ENCODE results near the gene DCAF11. TPM values are rescaled to one million over a fixed set of nuclear protein-coding genes. Genes with fewer than 3 reads are reported as not detected.

Gene DCAF11
- polyA plus RNA-seq, 3 donors = 45.6 to 56.6 (median 48.8) TPM

DNA sequence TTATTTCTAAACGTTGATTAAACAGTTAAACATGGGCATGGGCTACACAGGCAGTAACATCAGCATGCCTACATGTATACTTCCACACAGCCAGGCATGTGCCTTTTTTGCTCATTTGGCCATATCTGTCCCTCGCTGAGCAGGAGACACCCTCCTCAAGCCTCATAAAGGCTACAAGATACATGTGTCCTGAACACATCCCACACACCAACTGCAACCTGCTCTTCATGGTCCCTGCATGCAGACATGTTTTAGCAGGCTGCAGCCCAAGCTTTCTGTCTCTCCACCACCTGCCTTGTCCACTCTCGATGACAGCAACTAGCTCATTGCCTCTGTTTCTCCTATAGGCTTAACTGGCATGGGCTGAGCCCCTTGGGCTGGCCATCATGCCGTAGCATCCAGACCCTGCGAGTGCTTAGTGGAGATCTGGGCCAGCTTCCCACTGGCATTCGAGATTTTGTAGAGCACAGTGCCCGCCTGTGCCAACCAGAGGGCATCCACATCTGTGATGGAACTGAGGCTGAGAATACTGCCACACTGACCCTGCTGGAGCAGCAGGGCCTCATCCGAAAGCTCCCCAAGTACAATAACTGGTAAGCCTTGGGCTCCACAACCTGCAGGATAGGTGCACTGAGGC is 17.9 kb upstream of the DCAF11 start:
- Histone ChIP-seq H2AFZ (ENCODE audit: insufficient read depth, low read depth, low read length, poor library complexity, severe bottlenecking) (no peak overlapping the region), H3K79me2 (ENCODE audit: insufficient read depth, low read length) (peaks cover 34% of the 10 kb centered on the region), H3K27ac (ENCODE audit: low read depth in 1 of 2, low read length in 2 of 2) (no peak overlapping the region), H4K20me1 (ENCODE audit: insufficient read depth, low read length) (peaks cover 20% of the 10 kb centered on the region), H3K27me3 (ENCODE audit: control insufficient read depth in 2 of 2, insufficient read depth in 2 of 2, low read length in 2 of 2) (no peaks in the 10 kb centered on the region), H3K4me1 (ENCODE audit: control insufficient read depth in 1 of 2, insufficient read depth in 2 of 2, low read length in 2 of 2) (peaks cover 55 to 67% of the 10 kb centered on the region in 2 donors), H3K4me2 (replicated peaks; ENCODE audit: extremely low read depth, low read length, poor library complexity, severe bottlenecking) (no peak overlapping the region), H3K9me3 (replicated peaks in 1 of 2; ENCODE audit: control insufficient read depth in 1 of 2, insufficient read depth in 1 of 2, low read length in 2 of 2) (no peaks in the 10 kb centered on the region), H3K36me3 (replicated peaks in 1 of 2; ENCODE audit: control insufficient read depth in 1 of 2, insufficient read depth in 2 of 2, low read length in 2 of 2) (peaks cover 22 to 42% of the 10 kb centered on the region in 2 donors), H3K9ac (ENCODE audit: insufficient read depth, low read length, poor library complexity, severe bottlenecking) (no peak overlapping the region), H3K4me3 (replicated peaks in 1 of 3; ENCODE audit: low read depth in 2 of 3, low read length in 3 of 3) (no peak overlapping the region)
- no peak for DNase-seq
- Mint-ChIP-seq H3K36me3 (peaks cover 29 to 44% of the 10 kb centered on the region in 2 donors), H3K4me3 (no peak overlapping the region), H3K27me3 (ENCODE audit: low read depth in 3 of 3) (peaks cover 0 to 2% (median 1%) of the 10 kb centered on the region in 3 donors), H3K4me1 (peaks cover 57% of the 10 kb centered on the region), H3K9me3 (peaks cover 0 to 3% (median 0%) of the 10 kb centered on the region in 7 donors), H3K27ac (peak overlapping the region in 2 of 7 donors; percentile 13 to 54)
- TF ChIP-seq, protein P1, sequence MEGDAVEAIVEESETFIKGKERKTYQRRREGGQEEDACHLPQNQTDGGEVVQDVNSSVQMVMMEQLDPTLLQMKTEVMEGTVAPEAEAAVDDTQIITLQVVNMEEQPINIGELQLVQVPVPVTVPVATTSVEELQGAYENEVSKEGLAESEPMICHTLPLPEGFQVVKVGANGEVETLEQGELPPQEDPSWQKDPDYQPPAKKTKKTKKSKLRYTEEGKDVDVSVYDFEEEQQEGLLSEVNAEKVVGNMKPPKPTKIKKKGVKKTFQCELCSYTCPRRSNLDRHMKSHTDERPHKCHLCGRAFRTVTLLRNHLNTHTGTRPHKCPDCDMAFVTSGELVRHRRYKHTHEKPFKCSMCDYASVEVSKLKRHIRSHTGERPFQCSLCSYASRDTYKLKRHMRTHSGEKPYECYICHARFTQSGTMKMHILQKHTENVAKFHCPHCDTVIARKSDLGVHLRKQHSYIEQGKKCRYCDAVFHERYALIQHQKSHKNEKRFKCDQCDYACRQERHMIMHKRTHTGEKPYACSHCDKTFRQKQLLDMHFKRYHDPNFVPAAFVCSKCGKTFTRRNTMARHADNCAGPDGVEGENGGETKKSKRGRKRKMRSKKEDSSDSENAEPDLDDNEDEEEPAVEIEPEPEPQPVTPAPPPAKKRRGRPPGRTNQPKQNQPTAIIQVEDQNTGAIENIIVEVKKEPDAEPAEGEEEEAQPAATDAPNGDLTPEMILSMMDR (IDR thresholded peaks at IDR 0.05) = no peak
- WGBS (ENCODE audit: insufficient coverage) = 99% methylated on average over 8 of the region's 8 CpGs
- intact Hi-C loops (cut with micrococcal nuclease) = no loop called here

DNA sequence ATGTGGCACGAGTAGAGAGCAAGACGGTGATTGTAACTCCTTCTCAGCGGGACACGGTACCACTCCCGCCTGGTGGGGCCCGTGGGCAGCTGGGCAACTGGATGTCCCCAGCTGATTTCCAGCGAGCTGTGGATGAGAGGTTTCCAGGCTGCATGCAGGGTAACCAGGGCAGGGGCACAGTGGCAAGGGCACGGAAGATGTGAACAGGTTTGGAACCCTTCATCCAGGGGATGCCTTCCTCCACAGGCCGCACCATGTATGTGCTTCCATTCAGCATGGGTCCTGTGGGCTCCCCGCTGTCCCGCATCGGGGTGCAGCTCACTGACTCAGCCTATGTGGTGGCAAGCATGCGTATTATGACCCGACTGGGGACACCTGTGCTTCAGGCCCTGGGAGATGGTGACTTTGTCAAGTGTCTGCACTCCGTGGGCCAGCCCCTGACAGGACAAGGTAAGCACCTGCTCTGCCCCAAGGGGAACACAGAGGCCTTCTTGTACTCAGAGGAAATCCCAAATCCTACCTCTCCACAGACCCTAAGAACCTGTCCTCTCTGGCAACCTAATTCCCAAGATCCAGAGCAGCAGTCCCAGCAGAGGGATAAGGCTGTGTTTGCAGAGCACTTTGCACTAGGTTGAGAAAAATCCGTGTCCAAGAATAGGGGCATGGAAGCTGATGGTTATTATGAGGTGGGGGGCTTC is 16.2 kb upstream of the DCAF11 start:
- TF ChIP-seq, protein P1 (IDR thresholded peaks at IDR 0.05) = no peak

More for the DNA sequence above, 16.2 kb upstream of the DCAF11 start:
- Histone ChIP-seq H3K4me3 (replicated peaks in 1 of 3; ENCODE audit: low read depth in 2 of 3, low read length in 3 of 3) (no peak overlapping the region), H3K36me3 (replicated peaks in 1 of 2; ENCODE audit: control insufficient read depth in 1 of 2, insufficient read depth in 2 of 2, low read length in 2 of 2) (peaks cover 32 to 58% of the 10 kb centered on the region in 2 donors), H3K9me3 (replicated peaks in 1 of 2; ENCODE audit: control insufficient read depth in 1 of 2, insufficient read depth in 1 of 2, low read length in 2 of 2) (no peaks in the 10 kb centered on the region), H3K79me2 (ENCODE audit: insufficient read depth, low read length) (peaks cover 34% of the 10 kb centered on the region), H3K9ac (ENCODE audit: insufficient read depth, low read length, poor library complexity, severe bottlenecking) (no peak overlapping the region), H2AFZ (ENCODE audit: insufficient read depth, low read depth, low read length, poor library complexity, severe bottlenecking) (no peak overlapping the region), H3K27me3 (ENCODE audit: control insufficient read depth in 2 of 2, insufficient read depth in 2 of 2, low read length in 2 of 2) (no peaks in the 10 kb centered on the region), H4K20me1 (ENCODE audit: insufficient read depth, low read length) (peaks cover 20% of the 10 kb centered on the region), H3K4me2 (replicated peaks; ENCODE audit: extremely low read depth, low read length, poor library complexity, severe bottlenecking) (no peak overlapping the region), H3K4me1 (ENCODE audit: control insufficient read depth in 1 of 2, insufficient read depth in 2 of 2, low read length in 2 of 2) (peaks cover 42 to 53% of the 10 kb centered on the region in 2 donors), H3K27ac (ENCODE audit: low read depth in 1 of 2, low read length in 2 of 2) (peak overlapping the region in 1 of 2 donors; percentile 40)
- H3K9me3 Mint-ChIP-seq = peaks cover 0 to 3% (median 0%) of the 10 kb centered on the region in 7 donors
- 96% methylated on average over 14 of the region's 16 CpGs for WGBS (ENCODE audit: insufficient coverage)
- H3K27me3 Mint-ChIP-seq (ENCODE audit: low read depth in 3 of 3) = peaks cover 0 to 2% (median 1%) of the 10 kb centered on the region in 3 donors
- peaks cover 42 to 57% of the 10 kb centered on the region in 2 donors for H3K36me3 Mint-ChIP-seq
- H3K4me1 Mint-ChIP-seq = peaks cover 43% of the 10 kb centered on the region
- no peak for DNase-seq
- intact Hi-C loops (cut with micrococcal nuclease) = no loop called here
- no peak overlapping the region for H3K4me3 Mint-ChIP-seq
- H3K27ac Mint-ChIP-seq = peak overlapping the region in 2 of 7 donors; percentile 1 to 29
